Vagina (tissue), 2 donors: ENCODE measurements around the gene CEMIP2.

ENCODE experiments used
- CTCF ChIP-seq, 3 experiments: fragments of 450-650 bp in 2 of 3; fragments of 200-600 bp in 1 of 3; sonication (generic) in 1 of 3; IDR thresholded peaks; one replicate each; pipeline ENCODE4 v1.5.1; 2017 to 2019; ENCODE audit warnings: antibody characterized with exemption in 3 of 3, mild to moderate bottlenecking in 2 of 3, moderate library complexity in 2 of 3
- POLR2A ChIP-seq, 2 donors: fragments of 450-650 bp; IDR thresholded peaks; one replicate each; pipeline ENCODE4 v1.6.1; 2017; ENCODE audit warnings: antibody characterized with exemption in 2 of 2, mild to moderate bottlenecking in 2 of 2, moderate library complexity in 2 of 2
- POLR2AphosphoS5 ChIP-seq, 2 donors: sonication (generic); formaldehyde crosslinking; IDR thresholded peaks; one replicate each; pipeline ENCODE4 v1.9.0; 2017; ENCODE audit warnings: antibody characterized with exemption in 2 of 2, mild to moderate bottlenecking in 2 of 2, low read depth in 1 of 2; ENCODE audit not compliant: insufficient read depth in 1 of 2

- TF ChIP-seq CTCF (IDR thresholded peaks at IDR 0.05), result no peak
- no peak for TF ChIP-seq POLR2AphosphoS5 (IDR thresholded peaks at IDR 0.05; ENCODE audit: insufficient read depth in 1 of 2, low read depth in 1 of 2)
- no peak for TF ChIP-seq POLR2A (IDR thresholded peaks at IDR 0.05)
Measured at GRCh38 chr9:71763832-71764231, 4.5 kb downstream of the CEMIP2 start.
